BJ (cell line): ENCODE measurements around the gene UBA6. TPM values are rescaled to one million over a fixed set of nuclear protein-coding genes. Genes with fewer than 3 reads are reported as not detected.

Source experiments
- CTCF ChIA-PET: fragments of 350-600 bp; formaldehyde crosslinking; extraction: SDS; loops from one replicate; lab custom pipeline; 2021; ENCODE audit warnings: antibody characterized with exemption, inconsistent platforms; lab: Yijun Ruan, JAX
- POLR2A ChIA-PET: fragments of 300-600 bp; sonication (Branson Sonifier 250); formaldehyde crosslinking; extraction: SDS; loops from one replicate; lab custom pipeline; 2021; ENCODE audit warnings: antibody characterized with exemption; lab: Charles Lee
- DNase-seq: peaks from one replicate; pipeline ENCODE4 v3.0.0-alpha.2; 2011; ENCODE audit warnings: low read depth
- H3K27me3 ChIP-seq: 2 replicates; pipeline ENCODE4 v1.6.0; 2011; ENCODE audit warnings: low read length; ENCODE audit not compliant: control insufficient read depth, insufficient read depth
- H3K36me3 ChIP-seq: 2 replicates; pipeline ENCODE4 v1.5.1; 2011; ENCODE audit warnings: low read length; ENCODE audit not compliant: control insufficient read depth, insufficient read depth
- H3K4me3 ChIP-seq: 2 replicates; pipeline ENCODE4 v1.5.1; 2011; ENCODE audit warnings: low read depth, mild to moderate bottlenecking, control low read depth, low read length
- polyA plus RNA-seq: library from polyadenylated mRNA; depleted of rRNA; stranded (reverse); fragments of >200 nt; gene quantifications from 2 replicates; pipeline ENCODE4 v1.2.3, GENCODE V29; 2011
- TF ChIP-seq, protein P1 (sequence below): IDR thresholded peaks from 2 replicates; pipeline ENCODE4 v1.5.1; 2011; ENCODE audit warnings: low read depth, mild to moderate bottlenecking, control low read depth, inconsistent platforms, low read length, moderate library complexity; ENCODE audit not compliant: insufficient read depth

The UBA6 gene
- polyA plus RNA-seq, 1 experiment, result 34.9 TPM

GRCh38 chr4:67721770-67722597 is 21.0 kb upstream of the UBA6 start:
- no peak overlapping the region for H3K4me3 ChIP-seq
- H3K36me3 ChIP-seq, result no peaks in the 10 kb centered on the region
- CTCF ChIA-PET, result interaction anchor here (1.5 kb wide), 1 partner anchor 20 kb away, joined by 3 read pairs; no protein-coding TSS in a partner anchor
- DNase-seq, result no peak
- POLR2A ChIA-PET, result no interaction called here
- no peaks in the 10 kb centered on the region for H3K27me3 ChIP-seq
- TF ChIP-seq, protein P1, sequence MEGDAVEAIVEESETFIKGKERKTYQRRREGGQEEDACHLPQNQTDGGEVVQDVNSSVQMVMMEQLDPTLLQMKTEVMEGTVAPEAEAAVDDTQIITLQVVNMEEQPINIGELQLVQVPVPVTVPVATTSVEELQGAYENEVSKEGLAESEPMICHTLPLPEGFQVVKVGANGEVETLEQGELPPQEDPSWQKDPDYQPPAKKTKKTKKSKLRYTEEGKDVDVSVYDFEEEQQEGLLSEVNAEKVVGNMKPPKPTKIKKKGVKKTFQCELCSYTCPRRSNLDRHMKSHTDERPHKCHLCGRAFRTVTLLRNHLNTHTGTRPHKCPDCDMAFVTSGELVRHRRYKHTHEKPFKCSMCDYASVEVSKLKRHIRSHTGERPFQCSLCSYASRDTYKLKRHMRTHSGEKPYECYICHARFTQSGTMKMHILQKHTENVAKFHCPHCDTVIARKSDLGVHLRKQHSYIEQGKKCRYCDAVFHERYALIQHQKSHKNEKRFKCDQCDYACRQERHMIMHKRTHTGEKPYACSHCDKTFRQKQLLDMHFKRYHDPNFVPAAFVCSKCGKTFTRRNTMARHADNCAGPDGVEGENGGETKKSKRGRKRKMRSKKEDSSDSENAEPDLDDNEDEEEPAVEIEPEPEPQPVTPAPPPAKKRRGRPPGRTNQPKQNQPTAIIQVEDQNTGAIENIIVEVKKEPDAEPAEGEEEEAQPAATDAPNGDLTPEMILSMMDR, result no peak

- CTCF ChIA-PET, result interaction anchor here (1.5 to 1.6 kb wide), 2 partner anchors 20 to 25 kb away, joined by 3 to 6 read pairs; no protein-coding TSS in a partner anchor
- H3K4me3 ChIP-seq, result no peak overlapping the region
- H3K27me3 ChIP-seq, result no peaks in the 10 kb centered on the region
- TF ChIP-seq, protein P1, result no peak
- no peak for DNase-seq
- POLR2A ChIA-PET, result no interaction called here
- H3K36me3 ChIP-seq, result no peaks in the 10 kb centered on the region
Observed at GRCh38 chr4:67721315-67721769, 20.4 kb upstream of the UBA6 start.

DNA sequence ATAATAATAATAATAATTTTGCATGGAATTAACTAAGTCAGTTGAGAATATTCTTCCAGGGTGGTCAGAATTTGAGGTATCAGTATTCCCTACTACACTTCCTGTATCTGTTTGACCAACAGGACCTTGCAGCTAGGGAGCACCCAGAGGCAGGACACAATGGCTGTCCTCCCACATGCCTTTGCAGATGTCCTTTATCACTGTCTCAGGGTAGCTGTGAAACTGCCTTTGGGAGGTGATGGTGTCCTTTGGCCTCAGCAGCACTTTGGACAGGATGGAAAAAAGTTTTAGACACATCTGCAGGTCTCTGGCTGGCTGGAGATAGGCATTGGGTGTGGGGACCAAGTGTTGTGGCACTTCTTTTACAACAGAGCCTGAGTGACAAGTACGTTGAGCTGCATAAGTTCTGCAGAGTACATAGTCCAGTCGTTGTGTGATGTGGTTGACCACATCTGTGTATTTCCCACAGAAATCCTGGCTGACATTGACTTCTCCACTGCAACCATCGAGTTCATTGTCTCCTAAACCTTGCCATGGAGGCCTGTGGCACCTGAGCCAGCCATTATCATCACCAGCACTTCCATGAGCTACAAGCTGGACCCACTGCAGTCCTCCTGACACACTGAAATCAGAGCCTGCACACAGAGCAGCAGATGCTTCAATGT is 19.1 kb upstream of the UBA6 start:
- Histone ChIP-seq H3K36me3 (no peaks in the 10 kb centered on the region), H3K4me3 (no peak overlapping the region), H3K27me3 (no peaks in the 10 kb centered on the region)
- no peak for DNase-seq
- ChIA-PET POLR2A (no interaction called here), CTCF (interaction anchor here (1.0 to 1.6 kb wide), 3 partner anchors 19 to 28 kb away, joined by 3 to 6 read pairs (median 3); no protein-coding TSS in a partner anchor)
- TF ChIP-seq, protein P1, result no peak

DNA sequence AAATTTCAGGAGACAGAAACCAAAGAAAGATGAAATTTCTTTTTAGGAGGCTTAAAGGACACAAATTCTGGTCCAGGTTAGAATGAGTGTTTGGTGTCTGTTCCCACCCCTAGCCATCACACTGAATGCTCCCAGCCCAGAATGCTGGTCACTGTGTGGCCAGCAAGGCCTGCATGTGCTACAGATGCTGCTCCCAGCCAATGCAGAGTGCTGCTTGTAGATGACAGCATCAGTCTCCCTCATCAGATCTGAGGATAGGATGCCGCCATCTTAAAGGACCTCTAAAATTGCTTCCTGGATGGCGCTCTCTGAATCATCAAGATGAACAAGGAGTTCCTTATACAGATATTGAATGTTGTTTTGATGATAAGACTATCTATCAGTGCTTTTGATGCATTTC is 17.9 kb upstream of the UBA6 start:
- DNase-seq, result no peak
- ChIA-PET CTCF (no interaction called here), POLR2A (no interaction called here)
- Histone ChIP-seq H3K4me3 (no peak overlapping the region), H3K27me3 (no peaks in the 10 kb centered on the region), H3K36me3 (no peaks in the 10 kb centered on the region)
- TF ChIP-seq, protein P1, result no peak

GRCh38 chr4:67717586-67717985 is 16.6 kb upstream of the UBA6 start:
- DNase-seq, result no peak
- Histone ChIP-seq H3K4me3 (no peak overlapping the region), H3K27me3 (no peaks in the 10 kb centered on the region), H3K36me3 (no peaks in the 10 kb centered on the region)
- ChIA-PET POLR2A (no interaction called here), CTCF (interaction anchor here (1.0 kb wide), 1 partner anchor 14 kb away, joined by 3 read pairs; no protein-coding TSS in a partner anchor)
- TF ChIP-seq, protein P1, result no peak
